DMS114 treated with DMSO at 0.1 percent for 48 hours (cell line): ENCODE data around the gene VHLL.
"Not testable (repeated sequence)": the region's sequence is repeated elsewhere in the genome, so short reads cannot be mapped to it uniquely, and the experiment has no call there.

Source experiments
- DNase-seq: peaks from one replicate; lab custom pipeline; 2025; ENCODE audit not compliant: unreplicated experiment; lab: John Stamatoyannopoulos, UW

VHLL gene

DNA sequence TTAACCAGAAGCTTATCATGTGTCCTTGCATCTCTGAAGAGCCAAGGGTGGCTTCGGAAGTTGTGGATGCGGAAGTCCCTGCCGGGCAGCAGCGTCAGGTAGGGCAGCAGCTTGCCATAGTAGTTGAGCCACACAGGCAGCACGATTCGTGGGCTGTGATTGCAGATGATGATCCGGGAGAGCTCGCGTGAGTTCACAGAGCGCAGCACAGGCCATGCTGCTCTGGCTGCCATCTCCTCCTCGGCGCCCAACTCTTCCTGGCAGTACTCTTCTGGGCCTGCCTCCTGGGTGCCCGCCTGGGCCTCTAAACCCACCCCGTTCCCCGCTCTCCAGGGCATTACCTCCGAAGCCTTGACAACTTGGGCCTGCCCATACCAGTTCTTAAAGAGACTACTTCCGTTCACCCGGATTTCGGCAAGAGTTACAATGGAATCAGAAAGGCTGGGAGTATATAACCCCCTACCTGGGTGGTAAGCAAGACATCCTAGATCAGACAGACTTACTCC, at the start of gene VHLL:
Gene VHLL, minus strand, starts transcription at position 456 of the 506 bp plus-strand sequence. Its CDS starts 118 bp downstream, at position 338.
- DNase-seq: no peak

DNA sequence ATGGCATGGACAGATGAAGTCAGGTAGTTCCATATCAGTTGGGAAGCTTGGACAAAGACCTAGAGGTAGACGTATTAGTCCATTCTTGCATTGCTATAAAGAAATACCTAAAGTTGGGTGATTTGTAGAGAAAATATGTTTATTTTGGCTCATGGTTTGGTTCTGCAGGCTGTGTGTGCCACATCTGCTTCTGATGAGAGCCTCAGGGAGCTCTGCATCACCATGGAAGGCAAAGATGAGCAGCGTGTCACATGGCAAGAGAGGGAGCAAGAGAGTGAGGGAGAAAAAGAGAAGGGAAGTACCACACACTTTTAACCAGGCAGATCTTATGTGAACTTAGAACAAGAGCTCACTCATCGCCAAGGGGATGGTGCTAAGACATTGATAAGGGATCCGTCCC, 48.2 kb upstream of the VHLL start:
- no peak for DNase-seq

DNA sequence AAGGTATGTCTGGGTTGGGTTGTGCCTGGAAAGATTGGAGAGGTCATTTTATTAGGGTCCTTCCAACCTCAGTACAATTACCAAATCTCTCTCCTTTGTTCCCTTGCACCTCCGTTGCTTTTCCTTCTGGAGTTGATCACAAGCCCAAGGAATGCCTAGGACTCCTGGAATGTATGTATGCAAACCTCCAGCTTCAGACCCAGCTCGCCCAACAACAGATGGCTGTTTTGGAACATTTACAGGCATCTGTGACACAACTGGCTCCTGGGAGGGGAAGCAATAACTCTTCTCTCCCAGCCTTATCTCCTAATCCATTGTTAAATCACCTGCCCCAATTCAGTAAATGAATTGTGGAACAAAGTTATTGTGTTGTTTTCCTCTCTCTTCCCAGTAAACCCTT, 47.5 kb upstream of the VHLL start:
- DNase-seq: no peak

- not testable (repeated sequence) for DNase-seq
Observed at GRCh38 chr1:156346035-156346434, 46.9 kb upstream of the VHLL start.

GRCh38 chr1:156344409-156344808, 45.3 kb upstream of the VHLL start:
- no peak for DNase-seq

DNA sequence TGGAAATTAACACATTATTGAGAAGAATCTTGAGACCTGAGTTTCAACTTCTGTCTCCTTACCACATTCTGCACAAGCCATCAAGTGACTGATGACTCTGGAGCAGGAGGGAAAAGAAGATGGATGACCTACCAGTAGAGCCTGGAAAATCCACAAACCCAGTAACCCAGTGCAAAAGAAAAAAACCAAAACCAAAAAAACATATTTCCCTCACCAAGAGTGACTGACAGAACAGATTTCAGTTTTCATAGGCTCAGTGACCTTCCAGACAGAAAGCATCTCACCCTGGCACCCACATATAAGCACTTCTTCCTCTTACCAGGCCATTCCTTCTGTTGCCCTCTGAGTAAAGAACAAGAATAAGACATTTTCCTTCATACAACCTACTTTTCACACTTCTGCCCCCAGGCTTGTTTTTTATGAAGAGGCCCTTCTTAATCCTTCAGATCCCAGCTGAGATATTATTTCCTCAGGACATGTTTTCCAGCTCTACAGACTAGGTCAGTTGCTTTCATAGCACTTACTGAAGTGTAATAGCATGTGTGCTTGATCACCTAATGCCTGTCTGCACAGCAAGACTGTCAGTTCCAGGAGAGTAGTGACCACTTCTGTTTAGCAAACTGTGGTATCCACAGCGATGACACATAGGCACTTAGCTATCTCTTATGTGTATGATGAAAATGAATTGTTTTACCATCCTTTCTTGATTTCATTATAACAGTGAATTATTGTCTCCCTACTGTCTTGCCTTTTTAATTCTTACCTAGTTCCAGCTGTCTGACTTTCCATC, 43.3 kb upstream of the VHLL start:
- no peak for DNase-seq

- peak; percentile 100 for DNase-seq
Observed at GRCh38 chr1:156338180-156338976, 39.3 kb upstream of the VHLL start, which contains the start of the genes CCT3 and TSACC. TSS of gene CCT3 (minus strand) at chr1:156338292. CDS start at chr1:156338184, 108 bp downstream. TSS of gene TSACC (plus strand) at chr1:156338526. CDS start at chr1:156339758, 1,232 bp downstream.

GRCh38 chr1:156337888-156338179, 38.7 kb upstream of the VHLL start:
- no peak for DNase-seq

- DNase-seq: no peak
Observed at GRCh38 chr1:156337052-156337887, 38.2 kb upstream of the VHLL start.

GRCh38 chr1:156336242-156336641, 37.1 kb upstream of the VHLL start:
- peak; percentile 37 for DNase-seq

GRCh38 chr1:156323179-156323578, 24.1 kb upstream of the VHLL start:
- not testable (repeated sequence) for DNase-seq

DNA sequence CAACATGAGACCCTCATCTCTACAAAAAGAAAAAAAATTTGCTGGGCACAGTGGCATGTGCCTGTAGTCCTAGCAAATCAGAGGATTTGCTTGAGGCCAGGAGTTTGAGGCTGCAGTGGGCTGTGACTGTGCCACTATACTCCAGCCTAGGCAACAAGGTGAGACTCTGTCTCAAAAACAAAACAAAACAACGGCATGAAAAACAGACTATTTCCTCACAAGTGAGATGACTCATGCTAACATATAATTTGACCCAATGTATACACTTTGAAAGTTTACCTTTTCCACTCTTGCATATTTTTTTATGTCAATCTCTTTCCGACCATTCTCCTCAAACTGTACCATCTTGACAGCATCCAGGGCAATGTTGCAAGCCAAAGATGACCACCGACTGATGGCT, 21.5 kb upstream of the VHLL start:
- DNase-seq: no peak

DNA sequence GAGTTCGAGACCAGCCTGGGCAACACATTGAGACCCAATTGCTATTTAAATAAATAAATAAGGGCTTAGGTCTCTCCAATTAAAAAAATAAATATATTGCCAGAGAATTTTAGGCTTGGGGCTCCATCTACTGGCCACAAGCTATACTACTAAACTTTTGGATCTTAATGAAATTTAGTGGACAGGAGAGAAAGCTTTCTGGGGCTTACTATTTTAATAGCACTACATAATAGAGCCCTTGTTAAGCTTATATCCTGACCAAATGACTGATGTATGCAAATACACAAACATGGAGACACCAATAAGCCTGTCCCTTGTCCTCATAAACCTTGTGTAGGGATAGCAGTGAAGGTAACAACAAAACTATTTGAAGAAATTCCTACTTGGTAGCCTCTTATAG, 20.6 kb upstream of the VHLL start:
- DNase-seq: peak; percentile 37

GRCh38 chr1:156316909-156317308, 17.8 kb upstream of the VHLL start:
- DNase-seq: no peak

DNA sequence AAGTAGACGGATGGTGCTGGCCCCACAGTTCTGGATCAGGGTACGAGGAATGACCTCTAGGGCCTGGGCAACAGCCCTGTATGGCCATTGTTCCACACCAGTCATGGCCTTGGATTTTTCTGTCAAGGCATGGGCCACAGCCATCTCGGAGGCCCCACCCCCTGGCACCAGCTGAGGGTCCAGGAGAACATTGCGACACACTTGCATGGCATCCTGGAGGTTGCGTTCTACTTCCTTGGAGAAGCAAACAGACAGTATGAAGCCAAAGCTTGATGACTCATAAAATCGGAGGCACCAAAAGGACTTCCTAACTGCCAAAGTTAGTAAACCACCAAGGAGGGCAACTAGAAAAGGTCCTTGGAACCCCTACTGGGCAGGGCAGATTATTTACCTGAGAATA, 11.9 kb upstream of the VHLL start:
- DNase-seq: no peak

GRCh38 chr1:156308078-156308477, 9.0 kb upstream of the VHLL start:
- no peak for DNase-seq

DNA sequence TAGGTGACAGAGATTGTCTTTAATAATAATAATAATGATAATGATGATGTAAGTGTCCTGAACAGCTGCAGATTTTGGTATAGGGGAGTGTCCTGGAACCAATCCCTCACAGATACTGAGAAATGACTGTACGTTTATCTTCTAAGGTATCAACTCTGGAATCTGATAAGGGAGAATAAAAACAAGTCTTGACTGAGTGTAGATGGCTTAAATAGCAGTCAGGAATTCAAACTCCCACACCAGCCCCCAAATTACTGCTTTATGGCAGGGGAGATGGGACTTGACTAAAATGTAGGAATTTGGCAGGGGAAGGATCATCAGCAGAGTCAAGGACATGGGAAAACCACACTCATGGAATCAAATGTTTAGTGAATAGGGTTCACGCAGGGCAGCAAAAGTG, 6.1 kb upstream of the VHLL start:
- no peak for DNase-seq

DNA sequence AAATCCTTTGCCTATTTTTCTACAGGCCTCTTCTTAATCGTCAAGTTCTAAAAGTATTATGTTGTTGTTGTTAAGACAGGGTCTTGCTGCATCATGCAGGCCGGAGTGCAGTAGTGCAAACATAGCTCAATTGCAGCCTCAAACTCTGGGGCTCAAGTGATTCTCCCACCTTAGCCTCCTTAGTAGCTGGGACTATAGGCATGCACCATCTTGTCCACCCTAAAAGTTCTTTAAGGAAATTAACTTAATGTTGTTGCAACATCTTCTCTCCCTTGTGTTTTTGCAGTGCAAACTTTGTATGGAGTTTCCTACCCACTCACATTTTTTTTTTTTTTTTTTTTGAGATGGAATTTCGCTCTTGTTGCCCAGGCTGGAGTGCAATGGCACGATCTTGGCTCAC, 4.1 kb upstream of the VHLL start:
- no peak for DNase-seq

DNA sequence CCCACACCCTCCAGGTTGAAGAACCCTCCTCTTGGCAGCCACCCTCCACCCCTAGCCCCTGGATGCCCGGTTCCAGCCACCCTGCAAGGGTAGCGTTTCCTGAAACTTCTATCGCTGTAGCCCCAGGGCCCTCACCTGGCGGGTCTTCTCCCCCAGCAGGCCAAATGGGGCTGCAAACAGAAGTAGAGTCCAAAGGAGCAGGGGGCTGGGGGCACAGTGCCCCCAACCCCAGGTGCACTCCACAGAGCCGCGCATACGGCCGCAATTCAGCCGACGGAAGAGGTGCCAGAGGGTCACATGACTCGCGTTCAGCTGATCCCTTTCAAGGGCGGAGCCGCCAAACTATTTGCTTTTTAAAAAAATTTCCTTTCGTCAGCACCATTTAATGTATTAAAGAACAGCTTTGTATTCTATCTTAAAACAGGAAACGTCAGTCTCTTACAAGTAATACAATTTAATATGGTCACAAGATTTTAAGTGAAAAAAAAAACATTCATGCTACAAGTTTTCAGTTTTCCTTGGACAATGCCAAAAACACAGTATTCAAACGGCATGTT, 3.6 kb downstream of the VHLL start, which contains the start of gene GLMP:
Gene GLMP, minus strand, starts transcription at position 289 of the 557 bp plus-strand sequence. Its CDS starts 34 bp downstream, at position 255.
- peak; percentile 29 for DNase-seq

GRCh38 chr1:156293895-156294294, 5.2 kb downstream of the VHLL start:
- no peak for DNase-seq

DNA sequence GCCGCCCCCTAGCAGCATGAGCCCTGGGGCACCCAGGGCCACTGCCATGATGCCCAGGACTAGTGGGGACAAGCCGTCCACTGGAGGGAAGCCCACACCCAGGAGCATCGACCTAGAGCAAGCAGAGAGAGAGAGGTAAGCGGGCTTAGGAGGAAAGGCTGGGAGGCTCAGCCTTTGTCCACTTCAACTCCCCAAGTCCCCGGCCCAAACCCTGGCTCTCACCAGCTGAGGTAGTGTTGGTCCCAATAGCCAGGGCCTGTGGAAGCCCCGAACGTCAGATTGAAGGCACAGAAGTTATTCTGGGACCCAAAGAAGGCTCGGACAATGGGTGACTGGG, 6.0 kb downstream of the VHLL start:
- DNase-seq: no peak
